Activated CD8-positive, alpha-beta memory T cell treated with anti-CD3 and anti-CD28 coated beads for 48 hours (primary cell): ENCODE results near the gene THOC5.
"Not testable (repeated sequence)": the region's sequence is repeated elsewhere in the genome, so short reads cannot be mapped to it uniquely, and the experiment has no call there.

Experiments used
- DNase-seq, 3 experiments: peaks; one replicate each; pipeline ENCODE4 v3.0.0-alpha.2; 2020; ENCODE audit warnings: low read depth in 2 of 3, low spot score in 2 of 3

The THOC5 gene

DNA sequence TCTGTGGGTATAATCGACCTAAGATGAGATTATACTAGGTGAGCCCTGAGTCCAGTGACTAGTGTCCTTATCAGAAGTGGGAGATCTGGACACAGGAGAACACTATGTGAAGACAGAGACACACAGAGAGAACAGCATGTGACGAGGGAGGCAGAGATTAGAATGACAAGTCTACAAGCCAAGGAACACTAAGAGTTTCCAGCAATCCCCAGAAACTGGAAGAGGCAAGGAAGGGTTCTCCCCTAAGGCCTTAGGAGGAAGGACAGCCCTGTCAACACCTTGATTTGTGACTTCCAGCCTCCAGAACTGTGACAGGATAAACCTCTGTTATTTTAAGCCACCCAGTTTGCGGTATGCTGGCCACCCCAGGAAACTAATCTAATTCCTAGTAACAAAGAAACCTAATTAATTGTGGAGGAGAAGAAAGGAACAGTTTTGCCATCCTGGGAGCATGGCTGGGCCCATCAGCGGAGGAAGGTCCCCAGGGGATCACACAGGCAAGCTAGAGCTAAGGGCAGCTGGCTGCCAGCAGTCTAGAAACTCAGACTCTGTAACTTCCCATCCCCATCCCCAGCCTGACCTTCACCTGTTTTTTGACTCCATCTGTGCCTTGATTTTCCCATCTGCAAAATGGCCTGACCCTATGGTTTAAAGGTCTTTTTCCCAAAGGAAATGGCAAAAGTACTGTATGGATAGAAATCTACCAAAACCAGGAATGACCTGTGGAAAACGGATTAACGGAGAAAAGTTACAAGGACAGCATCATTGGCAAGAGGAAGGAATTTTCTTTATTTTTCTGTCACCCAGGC lies 10.3 kb upstream of the THOC5 start:
- DNase-seq: no peak

DNA sequence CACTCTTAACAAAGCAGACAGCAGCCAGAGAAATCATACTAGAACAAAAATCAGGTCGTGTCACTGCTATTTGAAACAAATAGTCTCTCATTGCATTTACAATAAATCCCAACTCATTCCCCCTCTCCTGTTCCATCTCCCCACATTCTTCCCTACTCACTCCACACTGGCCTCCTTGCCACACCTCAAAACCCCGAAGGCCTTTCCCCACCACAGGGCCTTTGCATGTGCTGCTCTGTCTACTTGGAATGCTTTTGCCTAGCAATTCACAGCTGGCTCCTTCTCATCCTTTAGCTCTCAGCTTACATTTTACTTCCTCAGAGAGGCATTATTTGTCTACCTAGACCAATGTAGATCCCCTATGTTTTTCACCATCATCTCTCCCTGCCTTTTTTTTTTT lies 6.3 kb upstream of the THOC5 start:
- no peak for DNase-seq

DNA sequence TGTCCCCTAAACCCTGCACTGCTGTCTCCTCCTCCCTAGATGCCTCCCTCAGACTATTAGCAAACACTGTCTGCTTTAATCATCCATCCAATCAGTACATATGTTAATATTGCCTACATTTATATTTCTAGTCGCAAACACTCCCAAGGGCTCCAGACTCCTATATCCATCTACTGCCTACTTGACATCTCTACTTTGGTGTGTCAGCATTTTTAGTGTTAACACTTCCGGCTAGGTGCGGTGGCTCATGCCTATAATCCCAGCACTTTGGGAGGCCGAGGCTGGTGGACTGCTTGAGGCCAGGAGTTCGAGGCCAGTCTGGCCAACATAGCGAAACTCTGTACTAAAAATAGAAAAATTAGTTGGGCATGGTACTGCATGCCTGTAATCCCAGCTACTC lies 5.5 kb upstream of the THOC5 start:
- DNase-seq: no peak

DNA sequence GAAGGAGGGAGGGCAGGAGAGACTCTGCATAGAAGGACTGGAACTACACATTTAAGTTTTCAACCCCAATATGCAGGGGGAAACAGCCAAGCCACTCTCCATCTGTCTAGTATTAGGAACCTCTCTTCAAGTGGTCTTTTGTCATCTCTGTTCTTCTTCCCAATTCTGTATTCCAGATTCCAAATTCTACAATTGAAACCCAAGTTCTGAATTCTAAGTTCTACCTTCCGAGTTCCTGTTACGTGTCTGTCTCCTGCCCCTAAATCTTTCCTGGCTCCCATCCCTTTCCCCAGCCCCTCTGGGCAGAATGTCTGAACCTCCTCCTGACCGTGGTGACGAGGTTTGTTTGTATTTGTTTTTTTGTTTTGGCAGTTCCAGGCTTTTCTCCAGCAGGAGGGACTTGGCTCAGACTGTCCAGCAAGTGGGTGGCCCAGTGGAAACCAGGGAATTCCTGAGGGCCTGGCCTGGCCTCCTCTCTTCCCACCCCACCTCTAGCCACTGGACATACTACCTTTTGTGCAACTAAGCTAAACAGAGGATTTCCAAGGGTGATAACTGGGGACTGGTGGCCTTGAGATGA lies 1.6 kb upstream of the THOC5 start:
- no peak for DNase-seq

DNA sequence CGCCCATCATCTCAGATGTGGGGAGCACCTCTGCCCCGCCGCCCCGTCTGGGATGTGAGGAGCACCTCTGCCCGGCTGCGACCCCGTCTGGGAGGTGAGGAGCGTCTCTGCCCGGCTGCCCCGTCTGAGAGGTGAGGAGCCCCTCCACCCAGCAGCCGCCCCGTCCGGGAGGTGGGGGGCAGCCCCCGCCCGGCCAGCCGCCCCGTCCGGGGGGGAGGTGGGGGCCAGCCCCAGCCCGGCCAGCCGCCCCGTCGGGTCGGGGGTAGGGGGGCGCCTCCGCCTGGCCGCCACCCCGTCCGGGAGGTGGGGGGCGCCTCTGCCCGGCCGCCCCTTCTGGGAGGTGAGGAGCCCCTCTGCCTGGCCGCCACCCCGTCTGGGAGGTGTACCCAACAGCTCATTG lies 1.2 kb downstream of the THOC5 start:
- not testable (repeated sequence) for DNase-seq

DNA sequence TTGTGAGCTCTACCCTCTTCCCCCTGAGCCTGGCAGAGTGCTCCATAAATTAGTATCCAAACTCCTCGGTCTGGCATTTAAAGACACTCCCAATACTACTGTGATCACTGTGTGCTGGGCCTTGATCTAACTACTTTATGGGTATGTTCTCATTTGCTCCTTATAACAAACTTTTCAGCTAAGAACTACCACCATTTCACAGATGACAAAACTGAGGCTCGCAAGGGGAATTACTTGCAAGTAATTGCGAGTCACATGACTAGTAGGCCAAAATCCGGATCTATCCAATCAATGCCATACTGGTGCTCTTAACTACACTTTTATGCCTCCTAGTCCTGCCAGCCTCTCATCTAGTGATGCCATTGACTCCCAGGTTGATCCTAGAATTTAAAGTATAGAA lies 3.6 kb downstream of the THOC5 start:
- DNase-seq: no peak

DNA sequence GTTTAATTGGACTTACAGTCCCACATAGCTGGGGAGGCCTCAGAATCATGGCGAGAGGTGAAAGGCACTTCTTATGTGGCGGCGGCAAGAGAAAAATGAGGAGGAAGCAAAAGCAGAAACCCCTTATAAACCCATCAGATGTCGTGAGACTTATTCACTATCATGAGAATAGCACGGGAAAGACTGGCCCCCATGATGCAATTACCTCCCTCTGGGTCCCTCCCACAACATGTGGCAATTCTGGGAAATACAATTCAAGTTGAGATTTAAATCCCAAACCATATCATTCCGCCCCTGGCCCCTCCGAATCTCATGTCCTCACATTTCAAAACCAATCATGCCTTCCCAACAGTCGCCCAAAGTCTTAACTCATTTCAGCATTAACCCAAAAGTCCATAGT lies 8.5 kb downstream of the THOC5 start:
- DNase-seq: not testable (repeated sequence)

DNA sequence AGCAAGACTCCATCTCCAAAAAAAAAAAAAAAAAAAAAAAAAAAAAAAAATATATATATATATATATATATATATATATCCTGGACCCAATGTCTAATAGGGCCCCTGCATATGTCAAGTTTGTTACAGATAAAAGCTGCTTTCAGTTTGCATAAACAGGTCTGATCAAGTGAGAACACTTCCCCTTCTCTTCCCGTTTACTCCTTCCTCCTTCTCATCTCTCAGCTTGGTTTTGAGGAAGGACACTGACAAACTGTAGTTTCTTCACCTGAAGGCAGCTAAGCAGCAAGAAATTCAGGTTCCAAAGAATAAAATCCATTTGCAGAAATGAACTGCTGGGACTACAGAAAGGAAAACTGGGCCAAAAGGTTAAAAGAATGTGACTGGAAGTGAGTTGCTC lies 11.7 kb downstream of the THOC5 start:
- no peak for DNase-seq

DNA sequence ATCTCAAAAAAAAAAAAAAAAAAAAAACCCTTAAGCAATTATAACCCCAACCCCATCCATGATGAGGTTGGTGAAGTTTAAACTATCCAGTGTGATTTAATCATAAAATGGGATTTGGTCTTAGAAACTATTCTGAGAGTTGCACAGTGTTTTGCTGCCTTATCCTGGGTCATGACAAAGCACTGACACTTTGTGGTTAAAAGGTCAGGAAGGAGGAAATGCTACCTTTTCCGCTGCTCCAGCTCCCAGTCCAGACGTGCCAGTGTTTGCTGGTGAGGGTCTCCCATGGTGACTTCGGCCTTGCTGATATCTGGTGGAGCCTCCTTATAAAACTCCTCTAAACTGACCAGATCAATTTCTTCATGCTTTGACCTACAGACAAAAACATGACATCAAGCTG lies 14.5 kb downstream of the THOC5 start:
- no peak for DNase-seq

DNA sequence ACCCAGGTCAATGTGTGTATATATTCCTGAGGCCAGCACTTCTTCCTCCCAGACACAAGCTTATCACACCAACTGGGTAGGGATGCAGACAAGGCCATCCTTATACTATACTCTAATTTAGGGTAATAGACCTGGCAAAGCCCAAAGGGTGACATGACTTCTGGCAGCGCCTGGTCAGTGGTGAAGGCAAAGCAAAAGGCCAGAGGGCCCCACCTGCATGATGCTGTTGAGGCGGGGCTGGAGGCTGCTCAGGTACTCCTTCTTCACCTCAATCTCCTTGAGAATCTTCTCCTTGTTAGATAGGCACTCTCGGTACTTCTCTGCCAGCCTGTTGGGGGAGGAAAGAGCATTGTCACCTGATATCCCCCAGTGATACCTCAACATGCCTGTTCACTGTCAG lies 17.1 kb downstream of the THOC5 start:
- DNase-seq: no peak

DNA sequence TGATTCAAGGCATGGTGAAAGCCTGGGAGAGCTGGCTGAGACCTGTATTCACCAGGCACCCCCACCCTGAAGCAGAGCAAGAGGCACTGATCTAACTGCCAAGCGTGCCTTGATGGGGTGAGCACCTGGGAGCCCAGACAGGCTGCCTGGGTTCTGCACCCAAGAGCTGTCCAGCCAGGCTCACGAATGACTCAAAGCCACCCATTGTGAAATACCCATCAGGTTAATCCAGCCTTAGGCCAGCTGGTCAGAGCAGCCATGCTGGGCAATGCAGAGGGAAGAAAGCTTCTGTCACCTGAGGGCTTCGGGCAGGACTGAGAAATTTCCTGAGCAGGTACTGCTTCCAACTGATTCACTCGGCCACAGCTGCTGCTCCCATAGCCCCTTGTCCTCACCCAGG lies 22.1 kb downstream of the THOC5 start:
- DNase-seq: no peak

DNA sequence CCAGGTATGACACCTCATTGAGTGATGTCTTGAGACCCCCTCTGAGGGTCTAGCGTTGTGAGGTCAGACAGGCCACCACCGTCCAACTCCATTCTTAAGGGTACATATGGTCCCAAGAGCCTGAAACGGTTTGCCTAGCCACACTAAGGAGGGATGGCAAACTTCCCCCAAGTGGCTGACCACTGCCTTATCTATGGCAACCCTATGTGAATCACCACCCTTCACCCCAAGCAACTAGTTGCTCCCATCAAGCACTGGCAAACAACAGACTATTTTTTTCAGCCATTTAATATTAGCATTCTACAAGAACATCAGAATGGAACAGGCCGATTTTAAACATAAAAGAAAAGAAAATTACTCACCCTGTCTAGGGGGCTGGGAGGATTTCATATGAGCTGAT lies 22.8 kb downstream of the THOC5 start:
- no peak for DNase-seq

DNA sequence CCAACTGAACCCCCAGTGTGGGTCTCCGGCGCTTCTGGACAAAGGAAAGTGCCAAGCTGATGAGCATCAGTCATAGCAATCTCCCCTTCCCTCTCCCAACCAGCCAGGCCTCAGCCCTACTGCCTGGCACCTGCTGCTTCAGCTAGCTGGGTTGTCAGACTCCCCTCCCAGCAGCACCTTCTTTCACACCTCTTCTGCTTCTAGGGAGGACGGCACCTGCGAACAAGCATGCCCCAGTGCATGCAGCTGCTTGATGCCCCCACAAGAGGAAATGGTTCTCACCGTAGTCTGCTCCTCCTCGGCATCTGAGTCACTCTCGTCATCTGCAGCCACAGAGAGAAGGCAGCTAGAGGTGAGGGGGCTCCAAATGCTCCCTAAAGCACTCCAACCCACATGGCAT lies 25.4 kb downstream of the THOC5 start:
- no peak for DNase-seq

DNA sequence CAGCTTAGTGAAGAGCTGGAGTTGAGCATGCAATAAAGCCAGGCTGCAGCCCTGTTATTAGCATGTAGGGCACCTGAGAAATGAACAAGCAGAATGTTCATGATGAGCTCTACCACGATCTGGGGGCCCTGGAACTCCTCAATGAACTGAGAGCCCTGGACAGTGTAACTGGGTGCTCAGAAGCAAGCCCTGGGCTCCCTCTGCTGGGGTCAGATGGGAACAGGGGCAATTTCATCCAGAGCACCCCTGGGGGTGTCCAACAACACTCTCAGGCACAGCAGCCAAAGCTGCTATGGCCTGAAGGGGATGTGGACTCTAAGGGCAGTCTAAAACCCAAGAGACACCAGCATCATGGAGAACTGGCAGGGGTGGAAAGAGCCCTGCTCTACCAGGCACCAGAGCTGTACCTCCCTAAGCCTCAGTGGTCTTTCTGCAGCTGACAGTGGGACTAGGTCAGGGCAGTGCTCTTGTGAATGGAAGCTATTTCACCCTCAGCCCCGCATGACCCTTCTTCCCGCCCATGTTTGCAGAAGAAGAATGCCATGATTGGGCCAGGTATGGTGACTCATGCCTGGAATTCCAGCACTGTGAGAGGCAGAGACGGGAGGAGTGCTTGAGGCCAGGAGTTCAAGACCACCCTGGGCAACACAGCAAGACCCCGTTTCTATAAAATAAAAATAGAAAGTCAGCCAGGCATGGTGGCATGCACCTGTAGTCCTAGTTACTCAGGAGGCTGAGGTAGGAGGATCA lies 28.9 kb downstream of the THOC5 start:
- DNase-seq: no peak

DNA sequence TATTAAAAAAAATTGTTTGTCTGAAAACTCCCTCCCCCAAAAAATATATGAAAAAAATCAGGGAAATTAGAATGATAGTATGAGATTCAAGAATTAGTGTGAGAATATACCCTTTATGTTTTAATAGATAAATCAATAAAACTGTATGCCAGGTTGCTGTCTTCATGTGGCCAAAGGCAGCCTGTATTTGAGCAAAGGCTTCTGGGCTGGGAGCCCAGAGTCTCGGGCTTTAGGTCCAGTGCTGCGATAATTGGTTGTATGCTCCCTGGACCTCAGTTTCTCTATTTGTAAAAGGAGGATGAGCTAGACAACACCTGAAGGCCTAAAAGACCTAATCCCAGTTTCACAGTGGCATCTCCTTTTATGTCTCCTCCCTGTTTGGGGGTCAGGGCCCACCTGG lies 29.8 kb downstream of the THOC5 start:
- DNase-seq: no peak

DNA sequence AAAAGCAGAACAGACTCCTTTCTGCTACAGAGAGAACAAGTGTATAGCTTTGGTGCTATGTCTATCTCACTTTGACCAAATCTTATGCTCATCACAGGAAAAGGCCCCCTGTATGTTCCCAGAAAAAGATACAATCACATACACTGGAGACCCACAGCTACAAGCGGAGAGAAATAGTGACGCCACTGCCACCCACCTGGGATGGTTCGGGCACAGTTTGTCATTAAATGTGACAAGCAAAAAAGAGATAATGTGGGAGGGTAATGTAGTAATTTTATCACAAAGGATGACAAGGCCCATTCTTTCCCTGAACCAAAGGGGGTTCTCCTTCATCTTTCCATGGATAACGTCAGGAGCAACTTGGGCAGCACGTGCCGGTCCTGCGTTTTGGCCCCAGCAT lies 32.0 kb downstream of the THOC5 start:
- no peak for DNase-seq

DNA sequence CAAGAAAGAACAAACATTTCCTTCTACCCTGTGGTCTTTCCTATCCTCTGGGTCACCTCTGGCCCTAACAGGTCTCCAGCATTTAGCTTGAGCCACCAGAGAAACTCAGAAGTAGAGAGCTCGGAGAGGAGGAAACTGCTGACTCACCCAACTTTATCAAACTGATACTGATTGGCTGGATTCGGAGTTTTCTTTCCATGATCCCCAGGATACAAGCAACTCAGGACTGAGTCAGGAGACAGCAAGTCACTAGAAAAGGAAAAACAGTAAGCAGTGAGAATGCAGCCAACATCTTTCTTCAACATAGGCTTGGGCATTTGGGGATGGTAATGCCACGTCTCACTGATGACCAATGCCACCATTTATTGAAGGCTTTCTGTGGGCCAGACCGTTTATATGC lies 32.7 kb downstream of the THOC5 start:
- DNase-seq: no peak

DNA sequence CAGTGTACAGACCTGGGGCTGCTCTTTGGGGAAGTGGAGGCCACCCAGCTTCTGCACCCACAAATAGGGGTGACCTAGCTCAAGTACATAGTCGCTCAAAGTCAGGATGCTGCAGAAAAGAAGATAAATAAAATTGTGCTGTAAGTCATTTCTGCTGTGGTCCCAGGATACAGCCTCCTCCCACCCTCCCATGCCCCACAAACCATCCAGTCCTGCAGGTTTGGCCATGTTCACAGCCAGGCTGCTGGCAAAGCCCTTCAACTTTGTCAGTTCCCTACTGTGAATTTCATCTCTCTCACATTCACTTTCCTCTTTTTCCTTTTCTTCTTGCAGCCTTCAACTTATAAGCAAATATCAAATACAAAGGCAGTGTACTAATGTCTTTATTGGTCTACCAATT lies 33.6 kb downstream of the THOC5 start:
- no peak for DNase-seq

DNA sequence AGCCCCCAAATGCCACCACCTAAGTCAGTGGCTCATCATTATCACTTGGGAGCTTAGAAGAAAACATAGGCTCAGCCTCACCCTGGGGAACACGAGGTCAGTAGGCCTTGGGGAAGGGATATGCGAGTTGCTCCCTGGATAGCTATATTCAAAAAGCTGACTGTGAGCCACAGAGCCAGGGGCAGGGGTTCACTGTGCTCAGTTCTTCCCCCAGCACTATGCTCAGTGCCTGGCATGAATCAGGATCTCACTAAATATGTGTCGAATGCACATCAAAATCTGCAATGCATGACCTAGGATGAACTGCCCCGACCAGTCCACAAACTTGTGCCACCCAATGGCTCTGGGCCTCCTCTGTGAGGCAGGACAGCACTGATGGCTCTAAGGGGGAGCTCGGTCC lies 35.1 kb downstream of the THOC5 start:
- no peak for DNase-seq

DNA sequence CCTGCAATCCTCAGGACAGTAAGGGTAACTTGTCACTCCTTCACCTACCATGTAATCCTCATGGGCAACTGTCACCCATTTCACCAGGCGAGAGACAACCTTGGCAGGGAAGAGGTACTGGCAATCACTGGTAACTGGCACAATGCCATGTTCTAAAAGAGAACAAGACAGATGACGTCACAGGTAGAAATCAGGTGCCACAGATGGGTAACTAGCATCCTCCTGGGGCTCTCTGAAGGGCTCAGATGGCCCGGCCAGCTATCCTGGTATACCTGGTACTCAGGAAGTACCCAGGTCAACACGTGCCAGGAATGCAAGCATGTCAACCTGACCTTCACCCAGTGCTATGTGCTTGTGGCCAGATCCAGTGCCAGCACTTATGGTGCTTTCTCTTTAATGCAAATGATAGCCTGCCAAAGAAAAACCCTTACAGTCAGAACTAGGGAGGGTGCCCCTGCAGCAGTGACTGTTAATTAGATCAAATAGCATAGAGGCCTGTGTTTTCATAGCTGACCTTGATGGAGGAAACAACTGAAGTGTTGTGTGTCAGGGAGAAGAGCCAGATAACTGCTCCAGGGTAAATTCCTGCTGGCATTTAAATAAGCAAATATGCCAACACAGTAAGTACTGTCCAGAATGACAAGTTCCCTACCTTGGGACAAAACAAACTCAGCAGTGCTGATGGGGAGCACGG lies 36.2 kb downstream of the THOC5 start:
- DNase-seq: no peak

DNA sequence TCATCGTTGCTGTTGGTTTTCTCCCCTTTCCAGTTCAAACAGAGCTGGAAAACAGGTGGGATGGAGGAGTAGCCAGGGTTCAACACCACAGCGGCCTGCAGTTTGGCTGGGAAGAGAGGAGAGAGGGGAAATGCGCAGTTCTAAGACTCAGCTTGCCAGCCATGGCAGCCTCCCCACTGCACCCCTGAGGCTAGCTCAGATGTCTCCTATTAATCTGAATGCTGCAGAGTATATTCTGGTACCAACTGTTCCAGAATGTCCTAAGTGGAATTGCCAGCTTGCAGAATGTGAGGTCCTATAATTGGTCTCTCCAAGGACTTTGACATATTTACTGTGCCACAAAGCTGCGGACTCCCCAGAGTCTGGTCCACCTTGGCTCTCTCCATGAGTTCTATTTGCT lies 41.5 kb downstream of the THOC5 start:
- no peak for DNase-seq
